ENCODE measurements around the gene ZNF611. TPM values are rescaled to one million over a fixed set of nuclear protein-coding genes. Genes with fewer than 3 reads are reported as not detected.

ZNF611 gene
- total RNA-seq, 1 donor from 2014 or later: 11.1 TPM

- TF ChIP-seq CTCF (conservative IDR thresholded peaks at IDR 0.05; ENCODE audit: low read depth, low read length): no peak
- no peak for DNase-seq (ENCODE audit: low read depth)
- H3K4me3 ChIP-seq (ENCODE audit: low read depth, low read length): no peak overlapping the region
Measured at GRCh38 chr19:52666506-52666905, 68.3 kb downstream of the ZNF611 start.

- TF ChIP-seq CTCF (conservative IDR thresholded peaks at IDR 0.05; ENCODE audit: low read depth, low read length): peak; percentile 22
- H3K4me3 ChIP-seq (ENCODE audit: low read depth, low read length): no peak overlapping the region
- DNase-seq (ENCODE audit: low read depth): peak; percentile 88
Measured at GRCh38 chr19:52665529-52665928, 69.3 kb downstream of the ZNF611 start.

GRCh38 chr19:52665027-52665426, 69.8 kb downstream of the ZNF611 start:
- no peak overlapping the region for H3K4me3 ChIP-seq (ENCODE audit: low read depth, low read length)
- DNase-seq (ENCODE audit: low read depth): no peak
- TF ChIP-seq CTCF (conservative IDR thresholded peaks at IDR 0.05; ENCODE audit: low read depth, low read length): no peak

- no peak for DNase-seq (ENCODE audit: low read depth)
- TF ChIP-seq CTCF (conservative IDR thresholded peaks at IDR 0.05; ENCODE audit: low read depth, low read length): no peak
- no peak overlapping the region for H3K4me3 ChIP-seq (ENCODE audit: low read depth, low read length)
Measured at GRCh38 chr19:52664461-52664860, 70.4 kb downstream of the ZNF611 start.

- no peak for DNase-seq (ENCODE audit: low read depth)
- no peak for TF ChIP-seq CTCF (conservative IDR thresholded peaks at IDR 0.05; ENCODE audit: low read depth, low read length)
- no peak overlapping the region for H3K4me3 ChIP-seq (ENCODE audit: low read depth, low read length)
Measured at GRCh38 chr19:52662631-52663030, 72.2 kb downstream of the ZNF611 start.

GRCh38 chr19:52660981-52661380, 73.9 kb downstream of the ZNF611 start:
- no peak overlapping the region for H3K4me3 ChIP-seq (ENCODE audit: low read depth, low read length)
- TF ChIP-seq CTCF (conservative IDR thresholded peaks at IDR 0.05; ENCODE audit: low read depth, low read length): no peak
- DNase-seq (ENCODE audit: low read depth): no peak

- DNase-seq (ENCODE audit: low read depth): no peak
- H3K4me3 ChIP-seq (ENCODE audit: low read depth, low read length): no peak overlapping the region
- no peak for TF ChIP-seq CTCF (conservative IDR thresholded peaks at IDR 0.05; ENCODE audit: low read depth, low read length)
Measured at GRCh38 chr19:52659013-52659412, 75.8 kb downstream of the ZNF611 start.
